Measurements from ENCODE around the gene SAC3D1.
"Not testable (repeated sequence)": the region's sequence is repeated elsewhere in the genome, so short reads cannot be mapped to it uniquely, and the experiment has no call there.

The SAC3D1 gene

DNA sequence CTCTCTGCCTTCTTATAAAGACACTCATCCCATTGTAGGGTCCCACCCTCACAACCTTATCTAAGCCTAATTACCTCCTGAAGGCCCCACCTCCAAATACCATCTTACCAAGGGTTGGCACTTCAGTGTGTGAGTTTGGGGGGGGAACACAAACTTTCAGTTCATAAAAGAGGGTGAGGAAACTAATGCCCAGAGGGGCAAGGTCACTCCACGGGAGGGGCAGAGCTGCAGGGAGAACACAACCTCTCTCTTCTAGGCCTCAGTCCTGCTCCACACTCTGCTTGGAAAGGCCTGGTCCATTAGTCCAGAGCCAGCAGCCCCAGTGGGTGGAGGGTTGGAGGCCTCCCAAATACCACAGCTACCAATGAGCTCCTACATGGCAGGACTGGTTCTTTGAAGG, 41.5 kb upstream of the SAC3D1 start:
- TF ChIP-seq, protein P1, sequence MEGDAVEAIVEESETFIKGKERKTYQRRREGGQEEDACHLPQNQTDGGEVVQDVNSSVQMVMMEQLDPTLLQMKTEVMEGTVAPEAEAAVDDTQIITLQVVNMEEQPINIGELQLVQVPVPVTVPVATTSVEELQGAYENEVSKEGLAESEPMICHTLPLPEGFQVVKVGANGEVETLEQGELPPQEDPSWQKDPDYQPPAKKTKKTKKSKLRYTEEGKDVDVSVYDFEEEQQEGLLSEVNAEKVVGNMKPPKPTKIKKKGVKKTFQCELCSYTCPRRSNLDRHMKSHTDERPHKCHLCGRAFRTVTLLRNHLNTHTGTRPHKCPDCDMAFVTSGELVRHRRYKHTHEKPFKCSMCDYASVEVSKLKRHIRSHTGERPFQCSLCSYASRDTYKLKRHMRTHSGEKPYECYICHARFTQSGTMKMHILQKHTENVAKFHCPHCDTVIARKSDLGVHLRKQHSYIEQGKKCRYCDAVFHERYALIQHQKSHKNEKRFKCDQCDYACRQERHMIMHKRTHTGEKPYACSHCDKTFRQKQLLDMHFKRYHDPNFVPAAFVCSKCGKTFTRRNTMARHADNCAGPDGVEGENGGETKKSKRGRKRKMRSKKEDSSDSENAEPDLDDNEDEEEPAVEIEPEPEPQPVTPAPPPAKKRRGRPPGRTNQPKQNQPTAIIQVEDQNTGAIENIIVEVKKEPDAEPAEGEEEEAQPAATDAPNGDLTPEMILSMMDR (IDR thresholded peaks at IDR 0.05; ENCODE audit: insufficient read depth, low read depth, low read length, missing control alignments) = no peak
- H3K4me3 ChIP-seq (ENCODE audit: low read length) = no peak overlapping the region
- DNase-seq (ENCODE audit: low read depth) = no peak

DNA sequence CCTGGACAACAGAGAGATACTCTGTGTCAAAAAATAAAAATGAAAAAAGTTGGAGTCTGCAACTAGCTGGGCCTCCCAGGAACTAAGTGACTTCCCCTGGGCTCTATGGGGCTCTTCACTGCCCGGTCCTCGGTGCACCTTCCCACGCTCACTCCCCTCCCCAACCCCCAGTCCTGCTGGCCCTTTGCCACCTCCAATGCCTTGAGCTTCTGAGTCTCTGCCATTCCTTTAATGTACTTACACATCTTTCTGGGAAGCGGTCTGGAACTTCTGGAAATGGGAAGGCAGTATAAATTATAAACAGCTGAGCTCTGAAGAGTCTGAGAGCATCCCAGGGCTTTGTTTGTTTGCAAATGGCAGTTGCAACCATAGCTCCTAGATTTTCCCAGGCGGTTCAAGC, 38.3 kb upstream of the SAC3D1 start:
- no peak overlapping the region for H3K4me3 ChIP-seq (ENCODE audit: low read length)
- DNase-seq (ENCODE audit: low read depth) = no peak

DNA sequence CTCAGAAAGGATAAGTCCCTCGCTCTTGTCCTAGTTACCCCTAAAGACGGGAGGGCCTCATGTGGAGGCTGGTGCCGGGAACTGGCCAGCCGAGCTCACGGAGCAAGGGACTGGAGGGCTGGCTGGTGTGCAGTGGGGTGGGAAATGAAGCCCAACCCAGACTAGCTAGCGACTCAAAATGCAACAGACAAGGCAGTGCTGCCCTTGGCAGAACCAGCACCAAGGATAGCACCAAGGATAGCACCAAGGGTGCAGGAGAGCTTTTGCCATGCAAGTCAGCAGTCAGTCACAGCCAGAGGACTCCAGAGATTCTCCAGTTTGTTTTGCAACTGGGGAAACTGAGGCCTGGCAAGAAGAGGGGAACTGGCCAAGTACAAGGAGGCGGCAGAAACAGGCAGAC, 37.7 kb upstream of the SAC3D1 start:
- TF ChIP-seq, protein P1 (IDR thresholded peaks at IDR 0.05; ENCODE audit: insufficient read depth, low read depth, low read length, missing control alignments) = no peak
- DNase-seq (ENCODE audit: low read depth) = peak; percentile 59
- no peak overlapping the region for H3K4me3 ChIP-seq (ENCODE audit: low read length)

More for the DNA sequence above, 38.3 kb upstream of the SAC3D1 start:
- TF ChIP-seq, protein P1 (IDR thresholded peaks at IDR 0.05; ENCODE audit: insufficient read depth, low read depth, low read length, missing control alignments) = no peak

DNA sequence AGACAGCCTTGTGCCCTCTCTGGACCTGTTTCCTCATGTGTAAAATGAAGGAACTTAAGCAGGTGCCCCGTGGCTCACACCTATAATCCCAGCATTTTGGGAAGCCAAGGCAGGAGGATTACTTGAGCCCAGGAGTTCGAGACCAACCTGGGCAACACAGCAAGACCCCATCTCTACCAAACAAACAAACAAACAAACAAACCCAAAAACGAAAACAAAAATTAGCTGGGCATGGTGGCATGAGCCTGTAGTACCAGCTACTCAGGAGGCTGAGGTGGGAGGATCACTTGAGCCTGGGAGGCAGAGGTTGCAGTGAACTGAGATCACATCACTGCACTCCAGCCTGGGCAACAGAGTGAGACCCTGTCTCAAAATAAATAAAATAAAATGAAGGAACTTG, 37.0 kb upstream of the SAC3D1 start:
- not testable (repeated sequence) for H3K4me3 ChIP-seq (ENCODE audit: low read length); DNase-seq (ENCODE audit: low read depth)

DNA sequence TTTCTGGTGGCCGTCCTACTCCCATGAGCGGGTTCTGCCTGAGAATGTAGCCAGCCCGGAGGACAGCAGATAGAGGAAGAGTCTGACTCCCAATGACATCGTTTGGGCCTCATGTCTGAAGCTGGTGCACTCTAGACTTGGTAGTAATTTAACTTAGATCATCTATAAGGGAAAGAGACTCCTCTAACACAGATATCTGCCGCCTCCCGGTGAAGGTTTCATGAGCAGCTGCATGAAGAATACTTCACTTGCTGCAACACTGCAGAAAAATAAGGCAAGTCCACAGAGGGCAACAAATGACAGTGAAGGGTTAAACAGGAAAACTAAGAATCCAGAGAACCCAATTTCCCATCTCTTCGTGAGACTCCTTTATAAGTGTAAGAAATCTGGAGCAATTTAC, 33.0 kb upstream of the SAC3D1 start:
- no peak overlapping the region for H3K4me3 ChIP-seq (ENCODE audit: low read length)
- TF ChIP-seq, protein P1 (IDR thresholded peaks at IDR 0.05; ENCODE audit: insufficient read depth, low read depth, low read length, missing control alignments) = peak; percentile 10
- DNase-seq (ENCODE audit: low read depth) = peak; percentile 36

DNA sequence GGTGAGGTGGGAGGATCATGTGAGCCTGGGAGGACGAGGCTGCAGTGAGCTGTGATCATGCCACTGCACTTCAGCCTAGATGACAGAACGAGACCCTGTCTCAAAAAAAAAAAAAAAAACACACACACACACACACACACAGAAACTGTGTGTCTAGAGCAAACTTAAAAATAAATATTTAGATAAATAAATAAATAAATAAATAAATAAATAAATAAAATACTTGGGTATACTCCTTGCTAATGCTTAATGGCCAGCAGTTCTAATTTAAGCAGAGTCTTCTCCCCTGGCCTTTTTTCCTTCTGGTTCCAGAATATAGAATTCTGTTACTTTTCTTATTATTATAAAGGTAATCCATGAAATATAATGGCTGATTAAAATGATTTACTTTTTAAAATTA, 32.1 kb upstream of the SAC3D1 start:
- no peak overlapping the region for H3K4me3 ChIP-seq (ENCODE audit: low read length)
- TF ChIP-seq, protein P1 (IDR thresholded peaks at IDR 0.05; ENCODE audit: insufficient read depth, low read depth, low read length, missing control alignments) = no peak
- no peak for DNase-seq (ENCODE audit: low read depth)

DNA sequence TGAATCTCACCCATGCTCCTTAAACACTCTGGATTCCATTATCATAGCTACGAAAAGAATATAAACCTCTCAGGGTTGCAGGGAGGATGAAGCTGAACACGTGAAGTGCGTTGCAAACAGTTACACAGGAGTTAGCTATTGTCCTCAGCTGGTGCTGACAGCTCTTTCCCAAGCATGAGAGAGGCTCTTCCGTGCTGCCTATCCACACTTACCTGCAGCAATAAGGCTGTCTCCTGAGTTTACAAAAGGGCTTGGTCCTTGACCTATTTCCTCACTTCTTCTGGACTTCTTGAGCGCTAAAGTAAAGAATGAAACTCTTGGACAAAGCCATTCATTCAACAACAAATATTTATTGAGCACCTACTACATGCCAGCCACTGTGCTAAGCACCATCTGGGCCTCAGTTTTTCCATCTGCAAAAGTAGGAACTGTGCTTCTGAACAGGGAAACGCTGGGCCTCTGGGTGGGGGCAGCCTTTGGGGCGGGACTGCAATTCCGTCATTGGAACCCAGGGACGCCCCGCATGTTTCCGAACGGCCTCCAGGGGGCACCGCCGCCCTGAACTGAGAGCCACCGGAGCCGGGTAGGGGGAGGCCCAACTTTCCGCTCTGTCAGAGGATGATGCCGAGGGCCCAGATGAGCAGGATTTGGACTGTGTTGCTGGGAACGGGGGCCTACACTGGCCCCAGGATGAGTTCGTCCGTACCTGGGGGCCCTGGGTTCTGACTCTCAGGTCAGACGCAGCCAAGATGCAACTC, 27.7 kb upstream of the SAC3D1 start:
- DNase-seq (ENCODE audit: low read depth) = peak; percentile 88
- peak overlapping the region; percentile 84 for H3K4me3 ChIP-seq (ENCODE audit: low read length)
- TF ChIP-seq, protein P1 (IDR thresholded peaks at IDR 0.05; ENCODE audit: insufficient read depth, low read depth, low read length, missing control alignments) = peak; percentile 78

Measured in epithelial cell of esophagus (primary cell).